ENCODE measurements around the gene MPHOSPH9.

MPHOSPH9 gene

GRCh38 chr12:123149501-123150274 lies 83.3 kb downstream of the MPHOSPH9 start:
- DNase-seq (ENCODE audit: low spot score), result no peak

- DNase-seq (ENCODE audit: low spot score), result no peak
Measured at GRCh38 chr12:123149088-123149487, 83.9 kb downstream of the MPHOSPH9 start.

- DNase-seq (ENCODE audit: low spot score), result no peak
Measured at GRCh38 chr12:123148655-123149054, 84.3 kb downstream of the MPHOSPH9 start.

GRCh38 chr12:123148223-123148622 lies 84.7 kb downstream of the MPHOSPH9 start:
- DNase-seq (ENCODE audit: low spot score), result no peak

- no peak for DNase-seq (ENCODE audit: low spot score)
Measured at GRCh38 chr12:123145211-123145610, 87.7 kb downstream of the MPHOSPH9 start.

- DNase-seq (ENCODE audit: low spot score), result no peak
Measured at GRCh38 chr12:123143736-123144461, 89.0 kb downstream of the MPHOSPH9 start.

GRCh38 chr12:123142921-123143735 lies 89.8 kb downstream of the MPHOSPH9 start:
- no peak for DNase-seq (ENCODE audit: low spot score)

- DNase-seq (ENCODE audit: low spot score), result no peak
Measured at GRCh38 chr12:123142518-123142840, 90.5 kb downstream of the MPHOSPH9 start.

GRCh38 chr12:123141615-123142517 lies 91.1 kb downstream of the MPHOSPH9 start:
- no peak for DNase-seq (ENCODE audit: low spot score)

- no peak for DNase-seq (ENCODE audit: low spot score)
Measured at GRCh38 chr12:123140676-123141614, 92.0 kb downstream of the MPHOSPH9 start.

GRCh38 chr12:123139926-123140675 lies 92.8 kb downstream of the MPHOSPH9 start:
- no peak for DNase-seq (ENCODE audit: low spot score)

GRCh38 chr12:123135688-123136087 lies 97.3 kb downstream of the MPHOSPH9 start:
- no peak for DNase-seq (ENCODE audit: low spot score)

- no peak for DNase-seq (ENCODE audit: low spot score)
Measured at GRCh38 chr12:123134826-123135225, 98.1 kb downstream of the MPHOSPH9 start.

GRCh38 chr12:123134271-123134671 lies 98.7 kb downstream of the MPHOSPH9 start:
- DNase-seq (ENCODE audit: low spot score), result no peak

- DNase-seq (ENCODE audit: low spot score), result no peak
Measured at GRCh38 chr12:123133701-123134100, 99.2 kb downstream of the MPHOSPH9 start.

GRCh38 chr12:123132951-123133619 lies 99.9 kb downstream of the MPHOSPH9 start:
- DNase-seq (ENCODE audit: low spot score), result no peak

GRCh38 chr12:123131879-123132402 lies 101.0 kb downstream of the MPHOSPH9 start:
- DNase-seq (ENCODE audit: low spot score), result peak; percentile 35

GRCh38 chr12:123131291-123131832 lies 101.6 kb downstream of the MPHOSPH9 start:
- no peak for DNase-seq (ENCODE audit: low spot score)

GRCh38 chr12:123129621-123130020 lies 103.3 kb downstream of the MPHOSPH9 start:
- DNase-seq (ENCODE audit: low spot score), result no peak
